ENCODE data around the gene MTHFSD.

Gene MTHFSD

GRCh38 chr16:86584071-86584685, 29.1 kb upstream of the MTHFSD start:
- DNase-seq: no peak

GRCh38 chr16:86581458-86581857, 26.4 kb upstream of the MTHFSD start:
- no peak for DNase-seq

- no peak for DNase-seq
Observed at GRCh38 chr16:86580791-86581170, 25.7 kb upstream of the MTHFSD start.

GRCh38 chr16:86580063-86580790, 25.2 kb upstream of the MTHFSD start:
- no peak for DNase-seq

- no peak for DNase-seq
Observed at GRCh38 chr16:86579268-86580062, 24.4 kb upstream of the MTHFSD start.

GRCh38 chr16:86578611-86579267, 23.7 kb upstream of the MTHFSD start:
- no peak for DNase-seq

- no peak for DNase-seq
Observed at GRCh38 chr16:86578061-86578599, 23.1 kb upstream of the MTHFSD start, which contains the start of gene FOXL1. Gene FOXL1 (plus strand): TSS chr16:86578549. CDS start chr16:86578724, 175 bp downstream.

GRCh38 chr16:86577314-86577971, 22.4 kb upstream of the MTHFSD start:
- DNase-seq: no peak

- no peak for DNase-seq
Observed at GRCh38 chr16:86576591-86577313, 21.7 kb upstream of the MTHFSD start.

GRCh38 chr16:86575754-86576557, 20.9 kb upstream of the MTHFSD start:
- DNase-seq: no peak

GRCh38 chr16:86575095-86575685, 20.2 kb upstream of the MTHFSD start:
- no peak for DNase-seq

- DNase-seq: no peak
Observed at GRCh38 chr16:86574646-86575045, 19.6 kb upstream of the MTHFSD start.

GRCh38 chr16:86573646-86574508, 18.8 kb upstream of the MTHFSD start:
- no peak for DNase-seq

- DNase-seq: no peak
Observed at GRCh38 chr16:86573215-86573614, 18.2 kb upstream of the MTHFSD start.

GRCh38 chr16:86572606-86573005, 17.6 kb upstream of the MTHFSD start:
- DNase-seq: no peak

GRCh38 chr16:86572041-86572521, 17.0 kb upstream of the MTHFSD start:
- DNase-seq: no peak

- DNase-seq: no peak
Observed at GRCh38 chr16:86571530-86571915, 16.5 kb upstream of the MTHFSD start.

- DNase-seq: no peak
Observed at GRCh38 chr16:86570558-86571529, 15.8 kb upstream of the MTHFSD start.
